K562 (cell line): ENCODE results near the gene CDIPT. TPM values are rescaled to one million over a fixed set of nuclear protein-coding genes. Genes with fewer than 3 reads are reported as not detected.

Experiments
- CBFA2T3 ChIP-seq: fragments of 450-650 bp; IDR thresholded peaks from 2 replicates; pipeline ENCODE4 v1.6.1; 2017
- CREB5 ChIP-seq: fragments of 250-450 bp; sonication (Bioruptor Pico); IDR thresholded peaks from 2 replicates; pipeline ENCODE4 v1.5.0; 2020; ENCODE audit warnings: mild to moderate bottlenecking
- KAT8 ChIP-seq: fragments of 450-650 bp; IDR thresholded peaks from 2 replicates; pipeline ENCODE4 v1.6.1; 2016; ENCODE audit warnings: low read depth, mild to moderate bottlenecking
- MAFK ChIP-seq: IDR thresholded peaks from 2 replicates; pipeline ENCODE4 v1.6.1; 2011; ENCODE audit warnings: low read length, improper control_type of control experiment
- NFYB ChIP-seq: IDR thresholded peaks from 2 replicates; pipeline ENCODE4 v1.6.1; 2011; ENCODE audit warnings: mild to moderate bottlenecking, moderate library complexity; ENCODE audit not compliant: insufficient read length; ENCODE audit errors: extremely low read depth
- POLR3G ChIP-seq: IDR thresholded peaks from 2 replicates; pipeline ENCODE4 v1.6.1; 2011; ENCODE audit not compliant: insufficient read length, insufficient replicate concordance; ENCODE audit errors: extremely low read depth
- PTRF ChIP-seq: fragments of 450-650 bp; IDR thresholded peaks from 2 replicates; pipeline ENCODE4 v1.6.1; 2016; ENCODE audit warnings: mild to moderate bottlenecking, missing genetic modification characterization, missing compliant biosample characterization
- PTTG1 ChIP-seq: fragments of 450-650 bp; IDR thresholded peaks from 2 replicates; pipeline ENCODE4 v1.6.1; 2016; ENCODE audit warnings: low read depth, mild to moderate bottlenecking, missing genetic modification characterization, missing compliant biosample characterization
- RFX1 ChIP-seq: fragments of 450-650 bp; IDR thresholded peaks from 2 replicates; pipeline ENCODE4 v1.6.1; 2016; ENCODE audit warnings: mild to moderate bottlenecking, moderate library complexity
- SFPQ ChIP-seq: fragments of 200-400 bp; formaldehyde crosslinking; IDR thresholded peaks from 2 replicates; pipeline ENCODE4 v1.6.1; 2017; ENCODE audit warnings: mild to moderate bottlenecking, low read depth, low read length, moderate library complexity
- SLC30A9 ChIP-seq: fragments of 250-450 bp; sonication (Bioruptor Pico); IDR thresholded peaks from 2 replicates; pipeline ENCODE4 v1.8.0; 2022; ENCODE audit warnings: mild to moderate bottlenecking, moderate library complexity
- SNAPC5 ChIP-seq: fragments of 250-450 bp; sonication (Bioruptor Pico); IDR thresholded peaks from 2 replicates; pipeline ENCODE4 v1.8.0; 2021; ENCODE audit warnings: moderate library complexity, mild to moderate bottlenecking, inconsistent platforms
- TOE1 ChIP-seq, 2 experiments: fragments of 450-650 bp in 1 of 2; sonication (generic) in 1 of 2; formaldehyde crosslinking in 1 of 2; IDR thresholded peaks; 2 replicates each; pipeline versions ENCODE4 v1.7.1 to v1.8.0; 2016 to 2022; ENCODE audit warnings: borderline replicate concordance in 2 of 2, mild to moderate bottlenecking in 2 of 2, antibody characterized with exemption in 1 of 2, inconsistent platforms in 1 of 2, low read depth in 1 of 2, missing genetic modification reagents in 1 of 2, moderate library complexity in 1 of 2
- YY1 ChIP-seq, 3 experiments: IDR thresholded peaks; 2 replicates each; pipeline ENCODE4 v1.6.1; 2011; ENCODE audit warnings: low read length in 2 of 3, mild to moderate bottlenecking in 2 of 3, moderate library complexity in 2 of 3, borderline replicate concordance in 1 of 3, control low read depth in 1 of 3, low read depth in 1 of 3; ENCODE audit not compliant: insufficient read depth in 3 of 3, insufficient replicate concordance in 2 of 3, control insufficient read depth in 1 of 3, insufficient read length in 1 of 3; ENCODE audit errors: extremely low read depth in 1 of 3
- ZNF175 ChIP-seq: fragments of 200-800 bp; sonication (Bioruptor generic); IDR thresholded peaks from 2 replicates; pipeline ENCODE4 v1.6.1; 2016; ENCODE audit warnings: low read depth, mild to moderate bottlenecking, missing genetic modification characterization, missing compliant biosample characterization
- ZNF408 ChIP-seq: fragments of 250-450 bp; sonication (Bioruptor Pico); IDR thresholded peaks from 2 replicates; pipeline ENCODE4 v1.4.0; 2020; ENCODE audit warnings: low read depth, mild to moderate bottlenecking, moderate library complexity
- ZNF507 ChIP-seq: conservative IDR thresholded peaks from 2 replicates; pipeline ENCODE4 v1.6.1; 2017; ENCODE audit warnings: missing genetic modification characterization, missing compliant biosample characterization
- ZNF586 ChIP-seq: fragments of 450-650 bp; formaldehyde crosslinking; conservative IDR thresholded peaks from 2 replicates; pipeline ENCODE4 v1.4.0; 2020; ENCODE audit warnings: mild to moderate bottlenecking, moderate library complexity
- ZNF707 ChIP-seq: fragments of 250-450 bp; sonication (Bioruptor Pico); conservative IDR thresholded peaks from 2 replicates; pipeline ENCODE4 v1.8.0; 2022; ENCODE audit warnings: inconsistent platforms, mild to moderate bottlenecking, moderate library complexity
- ZNF76 ChIP-seq: fragments of 250-450 bp; sonication (Bioruptor Pico); IDR thresholded peaks from 2 replicates; pipeline ENCODE4 v1.4.0; 2020; ENCODE audit warnings: mild to moderate bottlenecking, moderate library complexity, borderline replicate concordance
- ZNF79 ChIP-seq: fragments of 250-450 bp; sonication (Bioruptor Pico); IDR thresholded peaks from 2 replicates; pipeline ENCODE4 v1.4.0; 2020; ENCODE audit warnings: low read depth, mild to moderate bottlenecking, moderate library complexity
- polyA plus RNA-seq, 8 experiments: library from polyadenylated mRNA; depleted of rRNA in 4 of 8; stranded (reverse) in 5 of 8; unstranded in 3 of 8; fragments of >200 nt; fragmentation: Nextera tagmentation in 2 of 8; fragmentation: Illumina TruSeq in 1 of 8; extraction: Ambion mirVana in 2 of 8; extraction: Trizol in 1 of 8; gene quantifications; 2 replicates each; pipeline versions ENCODE4 v1.2.1 to v1.2.3, GENCODE V29; 2011 to 2014; ENCODE audit warnings: inconsistent platforms in 1 of 8, missing spikeins in 1 of 8
- total RNA-seq, 7 experiments: library from RNA; depleted of rRNA in 6 of 7; stranded (reverse); fragments of >200 nt in 6 of 7; fragmentation: Illumina TruSeq in 2 of 7; extraction: Trizol in 2 of 7; gene quantifications; 2 replicates each; pipeline versions ENCODE4 v1.2.1 to v1.2.3, GENCODE V29; 2011 to 2021; ENCODE audit warnings: low replicate concordance in 1 of 7

Gene CDIPT
- total and polyA plus RNA-seq, 9 of the 15 experiments (the other 6 are each of a cell fraction or from before 2014, with no cell fraction given), result 1.3 to 37.0 (median 23.0) TPM

GRCh38 chr16:29815793-29816693 lies 47.0 kb downstream of the CDIPT start, which contains the start of gene PAGR1 (continued):
- TF ChIP-seq ZNF175 (CRISPR knock-in tag), result no peak
- no peak for TF ChIP-seq SNAPC5 (CRISPR knock-in tag)
- no peak for TF ChIP-seq POLR3G
- TF ChIP-seq MAFK, result 0 out of 2 replicates have a peak, but pooled peaks have one; percentile 2
- TF ChIP-seq ZNF507 (tag), result no peak
- no peak for TF ChIP-seq PTRF (tag)
- no peak for TF ChIP-seq ZNF76
- TF ChIP-seq SFPQ, result no peak
- no peak for TF ChIP-seq CBFA2T3
- TF ChIP-seq PTTG1 (tag), result no peak
- no peak for TF ChIP-seq ZNF586 (CRISPR knock-in tag)
- TF ChIP-seq RFX1, result no peak
- TF ChIP-seq KAT8, result no peak
- TF ChIP-seq YY1 (IDR thresholded peaks at IDR 0.05; ENCODE audit: borderline replicate concordance in 1 of 3, control insufficient read depth in 1 of 3, extremely low read depth in 1 of 3, insufficient read depth in 3 of 3, insufficient read length in 1 of 3, insufficient replicate concordance in 2 of 3, low read depth in 1 of 3, low read length in 2 of 3), result peak; percentile 99 to 100 (median 100)
- no peak for TF ChIP-seq SLC30A9 (CRISPR knock-in tag)
- no peak for TF ChIP-seq ZNF408
- peak; percentile 13 for TF ChIP-seq NFYB
- no peak for TF ChIP-seq ZNF79
- TF ChIP-seq CREB5 (CRISPR knock-in tag), result no peak
- TF ChIP-seq ZNF707 (CRISPR knock-in tag), result no peak
- peak; percentile 88; the same call in 1 of the 2 replicates for TF ChIP-seq TOE1 (IDR thresholded peaks at IDR 0.05; ENCODE audit: borderline replicate concordance)
- TF ChIP-seq TOE1 (CRISPR knock-in tag; IDR thresholded peaks at IDR 0.05; ENCODE audit: borderline replicate concordance, low read depth), result no peak
